K562 (cell line): Measurements from ENCODE around the gene KIF19.
"Not testable (repeated sequence)": the region's sequence is repeated elsewhere in the genome, so short reads cannot be mapped to it uniquely, and the experiment has no call there.

Experiments
- AFF4 ChIP-seq: sonication (generic); formaldehyde crosslinking; IDR thresholded peaks from 2 replicates; pipeline ENCODE4 v1.8.0; 2023; ENCODE audit warnings: mild to moderate bottlenecking, missing genetic modification reagents
- ATF1 ChIP-seq, 2 experiments: fragments of 450-650 bp in 1 of 2; IDR thresholded peaks; 2 replicates each; pipeline ENCODE4 v1.6.1; 2016; ENCODE audit warnings: missing compliant biosample characterization in 1 of 2, missing genetic modification characterization in 1 of 2
- BRF2 ChIP-seq: IDR thresholded peaks from 3 replicates; pipeline ENCODE4 v1.6.1; 2011; ENCODE audit warnings: borderline replicate concordance, mild to moderate bottlenecking; ENCODE audit not compliant: insufficient read length, insufficient read depth
- CHD7 ChIP-seq: fragments of 200-600 bp; sonication (generic); IDR thresholded peaks from one replicate; pipeline ENCODE4 v1.6.1; 2012; ENCODE audit warnings: mild to moderate bottlenecking, low read depth, low read length, inconsistent platforms
- ELF4 ChIP-seq: fragments of 450-650 bp; formaldehyde crosslinking; IDR thresholded peaks from 2 replicates; pipeline ENCODE4 v1.4.0; 2022; ENCODE audit warnings: missing genetic modification characterization
- ETS2 ChIP-seq: IDR thresholded peaks from 2 replicates; pipeline ENCODE4 v1.6.1; 2016; ENCODE audit warnings: borderline replicate concordance, missing genetic modification characterization, mild to moderate bottlenecking, moderate library complexity, missing compliant biosample characterization; ENCODE audit not compliant: poor library complexity, severe bottlenecking
- NR2C2 ChIP-seq, 2 experiments: fragments of 200-800 bp in 1 of 2; sonication (Bioruptor generic) in 1 of 2; sonication (generic) in 1 of 2; formaldehyde crosslinking in 1 of 2; IDR thresholded peaks; 2 replicates each; pipeline versions ENCODE4 v1.6.1 to v1.8.0; 2016 to 2022; ENCODE audit warnings: mild to moderate bottlenecking in 1 of 2, missing compliant biosample characterization in 1 of 2, missing genetic modification characterization in 1 of 2, missing genetic modification reagents in 1 of 2
- POLR2AphosphoS5 ChIP-seq: IDR thresholded peaks from 2 replicates; pipeline ENCODE4 v1.6.1; 2011; ENCODE audit warnings: mild to moderate bottlenecking, low read depth, low read length, moderate library complexity; ENCODE audit not compliant: control insufficient read depth, insufficient read depth
- SMAD3 ChIP-seq: fragments of 450-650 bp; formaldehyde crosslinking; conservative IDR thresholded peaks from 2 replicates; pipeline ENCODE4 v1.4.0; 2020; ENCODE audit warnings: mild to moderate bottlenecking
- TCF7L2 ChIP-seq: fragments of 150-350 bp; IDR thresholded peaks from 2 replicates; pipeline ENCODE4 v1.6.1; 2016; ENCODE audit warnings: low read depth, mild to moderate bottlenecking, low read length, moderate library complexity
- ZNF253 ChIP-seq: fragments of 250-450 bp; sonication (Bioruptor Pico); conservative IDR thresholded peaks from 2 replicates; pipeline ENCODE4 v1.6.1; 2021; ENCODE audit warnings: mild to moderate bottlenecking
- ZNF780A ChIP-seq: fragments of 250-450 bp; sonication (Bioruptor Pico); IDR thresholded peaks from 2 replicates; pipeline ENCODE4 v1.5.0; 2021; ENCODE audit warnings: mild to moderate bottlenecking
- TF ChIP-seq, protein P1 (sequence below), 3 experiments: IDR thresholded peaks in 2 of 3; conservative IDR thresholded peaks in 1 of 3; 2 replicates each; pipeline ENCODE4 v1.5.1; 2011 to 2012; ENCODE audit warnings: low read length in 3 of 3, mild to moderate bottlenecking in 3 of 3, control low read depth in 2 of 3, improper control_type of control experiment in 1 of 3, inconsistent platforms in 1 of 3, low read depth in 1 of 3, mixed read lengths in 1 of 3, moderate library complexity in 1 of 3; ENCODE audit not compliant: insufficient read depth in 2 of 3

DNA sequence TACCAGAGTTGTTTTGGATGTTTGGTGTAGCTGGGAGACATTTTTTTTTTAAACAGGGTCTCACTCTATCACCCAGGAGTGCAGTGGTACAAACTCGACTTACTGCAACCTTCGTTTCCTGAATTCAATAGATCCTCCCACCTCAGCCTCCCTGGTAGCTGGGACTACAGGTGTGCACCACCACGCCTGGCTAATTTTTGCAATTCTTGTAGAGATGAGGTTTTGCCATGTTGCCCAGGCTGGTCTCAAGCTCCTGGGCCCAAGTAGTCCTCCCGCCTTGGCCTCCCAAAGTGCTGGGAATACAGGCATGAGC is 43.8 kb upstream of the KIF19 start:
- not testable (repeated sequence) for TF ChIP-seq ZNF253 (CRISPR knock-in tag); CHD7; ELF4 (CRISPR knock-in tag); ZNF780A (CRISPR knock-in tag); SMAD3 (CRISPR knock-in tag); ETS2 (tag); POLR2AphosphoS5; ATF1 (CRISPR knock-in tag; IDR thresholded peaks at IDR 0.05); ATF1 (tag; IDR thresholded peaks at IDR 0.05); TCF7L2; NR2C2 (CRISPR knock-in tag; IDR thresholded peaks at IDR 0.05); NR2C2 (tag; IDR thresholded peaks at IDR 0.05); BRF2
- 0 out of 2 replicates have a peak, but pooled peaks have one; percentile 69 for TF ChIP-seq AFF4 (CRISPR knock-in tag)
- TF ChIP-seq, protein P1, sequence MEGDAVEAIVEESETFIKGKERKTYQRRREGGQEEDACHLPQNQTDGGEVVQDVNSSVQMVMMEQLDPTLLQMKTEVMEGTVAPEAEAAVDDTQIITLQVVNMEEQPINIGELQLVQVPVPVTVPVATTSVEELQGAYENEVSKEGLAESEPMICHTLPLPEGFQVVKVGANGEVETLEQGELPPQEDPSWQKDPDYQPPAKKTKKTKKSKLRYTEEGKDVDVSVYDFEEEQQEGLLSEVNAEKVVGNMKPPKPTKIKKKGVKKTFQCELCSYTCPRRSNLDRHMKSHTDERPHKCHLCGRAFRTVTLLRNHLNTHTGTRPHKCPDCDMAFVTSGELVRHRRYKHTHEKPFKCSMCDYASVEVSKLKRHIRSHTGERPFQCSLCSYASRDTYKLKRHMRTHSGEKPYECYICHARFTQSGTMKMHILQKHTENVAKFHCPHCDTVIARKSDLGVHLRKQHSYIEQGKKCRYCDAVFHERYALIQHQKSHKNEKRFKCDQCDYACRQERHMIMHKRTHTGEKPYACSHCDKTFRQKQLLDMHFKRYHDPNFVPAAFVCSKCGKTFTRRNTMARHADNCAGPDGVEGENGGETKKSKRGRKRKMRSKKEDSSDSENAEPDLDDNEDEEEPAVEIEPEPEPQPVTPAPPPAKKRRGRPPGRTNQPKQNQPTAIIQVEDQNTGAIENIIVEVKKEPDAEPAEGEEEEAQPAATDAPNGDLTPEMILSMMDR (IDR thresholded peaks at IDR 0.05 in 2 of 3, conservative IDR thresholded peaks at IDR 0.05 in 1 of 3; ENCODE audit: insufficient read depth in 2 of 3, low read depth in 1 of 3, low read length in 3 of 3) = not testable (repeated sequence)
